HK-2 (cell line): ENCODE data around the gene SLC1A1.

Experiments used
- DNase-seq: peaks from one replicate; pipeline ENCODE4 v3.0.0-alpha.2; 2018; ENCODE audit not compliant: unreplicated experiment

Gene SLC1A1

GRCh38 chr9:4617752-4618151 lies 127.5 kb downstream of the SLC1A1 start:
- DNase-seq = no peak

DNA sequence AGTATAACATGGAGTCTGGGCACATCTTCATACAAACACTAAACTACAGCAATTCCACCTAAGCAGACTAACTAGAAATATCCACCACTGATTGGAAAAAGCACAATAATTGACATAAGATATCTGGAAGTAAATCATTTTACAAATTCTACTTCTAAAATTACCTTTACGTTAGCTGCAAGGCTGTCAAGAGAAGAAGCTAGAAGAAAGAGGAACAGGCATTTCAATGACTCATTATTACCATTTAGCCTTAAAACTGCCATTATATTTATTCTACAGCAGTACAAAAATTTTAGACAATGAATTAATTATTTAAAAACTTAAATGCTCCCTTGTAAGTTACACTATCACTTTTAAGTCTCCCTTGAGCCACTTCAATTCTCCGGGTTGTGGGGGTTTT lies 128.4 kb downstream of the SLC1A1 start:
- DNase-seq = no peak

GRCh38 chr9:4620057-4620765 lies 129.9 kb downstream of the SLC1A1 start:
- no peak for DNase-seq

GRCh38 chr9:4620881-4621555 lies 130.8 kb downstream of the SLC1A1 start:
- no peak for DNase-seq

DNA sequence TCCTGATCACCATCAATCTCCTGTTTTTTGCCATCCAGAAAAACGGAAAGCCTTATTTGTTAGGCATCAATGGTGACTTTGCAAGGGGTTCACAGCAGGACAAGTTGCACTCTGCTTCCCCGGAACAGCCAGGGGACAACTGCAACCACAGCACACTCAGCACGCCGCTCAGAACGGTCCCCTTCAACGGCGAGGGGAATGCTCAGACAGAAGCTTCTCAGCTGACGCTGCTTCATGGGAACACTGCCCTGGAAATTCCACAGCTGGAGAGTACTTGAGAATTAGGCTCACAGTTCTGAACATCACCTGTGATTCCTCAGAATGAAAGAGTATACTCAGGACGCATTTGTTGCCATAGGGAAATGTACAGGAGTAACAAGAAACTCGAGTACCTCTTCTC lies 131.7 kb downstream of the SLC1A1 start:
- DNase-seq = no peak

- DNase-seq = no peak
Measured at GRCh38 chr9:4630836-4631235, 140.6 kb downstream of the SLC1A1 start.
